ENCODE measurements around the gene HSFX4.
A peak's percentile ranks its signal among the peaks of the same experiment; 100 is the strongest.
"Not testable (repeated sequence)": the region's sequence is repeated elsewhere in the genome, so short reads cannot be mapped to it uniquely, and the experiment has no call there.

HSFX4 gene, protein sequence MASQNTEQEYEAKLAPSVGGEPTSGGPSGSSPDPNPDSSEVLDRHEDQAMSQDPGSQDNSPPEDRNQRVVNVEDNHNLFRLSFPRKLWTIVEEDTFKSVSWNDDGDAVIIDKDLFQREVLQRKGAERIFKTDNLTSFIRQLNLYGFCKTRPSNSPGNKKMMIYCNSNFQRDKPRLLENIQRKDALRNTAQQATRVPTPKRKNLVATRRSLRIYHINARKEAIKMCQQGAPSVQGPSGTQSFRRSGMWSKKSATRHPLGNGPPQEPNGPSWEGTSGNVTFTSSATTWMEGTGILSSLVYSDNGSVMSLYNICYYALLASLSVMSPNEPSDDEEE
- total RNA-seq: 0 reads per million in 2 donors

DNA sequence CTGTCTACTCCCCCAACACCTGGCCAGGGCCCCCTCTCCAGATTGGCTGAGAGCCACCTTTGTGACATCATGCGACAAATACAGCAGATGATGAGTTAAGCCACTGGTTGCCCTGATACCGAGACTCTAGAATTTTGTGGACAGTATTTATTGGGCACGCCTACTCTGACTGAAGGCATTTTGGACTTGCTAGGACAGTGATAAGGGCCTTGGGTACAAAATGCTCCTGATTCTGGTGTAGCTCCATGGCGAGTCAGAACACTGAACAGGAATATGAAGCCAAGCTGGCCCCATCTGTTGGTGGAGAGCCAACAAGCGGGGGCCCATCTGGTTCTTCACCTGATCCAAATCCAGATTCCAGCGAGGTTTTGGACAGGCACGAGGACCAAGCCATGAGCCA, at the start of gene HSFX4:
TSS of gene HSFX4 (plus strand) at position 174 of the 400 bp plus-strand sequence. CDS start at position 246, 72 bp downstream.
- not testable (repeated sequence) for DNase-seq

DNA sequence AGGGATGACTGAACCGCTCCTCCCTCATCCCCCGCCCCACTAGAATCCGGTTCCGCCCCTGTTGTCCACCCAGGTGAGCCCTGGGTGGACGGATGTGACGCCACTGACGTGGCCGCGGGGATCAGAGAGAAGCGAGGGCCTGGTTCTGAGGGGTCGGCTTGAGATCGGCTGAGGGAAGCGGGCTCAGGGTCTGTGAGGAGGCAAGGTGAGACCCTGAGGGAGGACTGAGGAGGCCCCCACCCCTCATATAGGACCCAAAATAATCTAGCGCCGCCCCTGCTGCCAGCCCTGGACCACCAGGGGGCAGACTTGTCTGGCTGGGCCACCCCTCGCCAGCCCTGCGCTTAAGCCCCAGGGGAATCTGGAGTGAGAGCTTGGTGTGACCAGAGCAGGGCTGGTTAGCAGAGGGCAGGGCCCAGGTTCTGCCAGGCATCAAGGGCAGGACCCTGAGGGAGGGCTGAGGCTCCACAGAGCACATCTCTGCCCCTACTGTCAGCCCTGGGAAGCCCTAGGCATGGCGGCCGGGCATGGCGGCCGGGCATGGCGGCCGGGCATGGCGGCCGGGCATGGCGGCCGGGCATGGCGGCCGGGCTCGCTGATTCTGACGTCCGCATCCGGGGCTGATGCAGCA, 48.2 kb upstream of the HSFX4 start, which contains the start of gene MAGEA8:
TSS of gene MAGEA8 (plus strand) at position 103 of the 631 bp plus-strand sequence. CDS start 3,090 bp downstream, outside the sequence.
- peak in 1 of 5 experiments; percentile 7 for DNase-seq

DNA sequence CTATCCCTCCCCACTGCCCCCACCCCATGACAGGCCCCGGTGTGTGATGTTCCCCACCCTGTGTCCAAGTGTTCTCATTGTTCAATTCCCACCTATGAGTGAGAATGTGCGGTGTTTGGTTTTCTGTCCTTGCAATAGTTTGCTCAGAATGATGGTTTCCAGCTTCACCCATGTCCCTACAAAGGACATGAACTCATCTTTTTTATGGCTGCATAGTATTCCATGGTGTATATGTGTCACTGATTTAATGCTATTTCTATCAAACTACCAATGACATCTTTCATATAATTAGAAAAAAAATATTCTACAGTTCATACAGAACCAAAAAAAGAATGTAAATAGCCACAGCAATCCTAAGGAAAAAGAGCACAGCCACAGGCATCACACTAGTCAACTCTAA, 38.5 kb upstream of the HSFX4 start:
- not testable (repeated sequence) for DNase-seq

DNA sequence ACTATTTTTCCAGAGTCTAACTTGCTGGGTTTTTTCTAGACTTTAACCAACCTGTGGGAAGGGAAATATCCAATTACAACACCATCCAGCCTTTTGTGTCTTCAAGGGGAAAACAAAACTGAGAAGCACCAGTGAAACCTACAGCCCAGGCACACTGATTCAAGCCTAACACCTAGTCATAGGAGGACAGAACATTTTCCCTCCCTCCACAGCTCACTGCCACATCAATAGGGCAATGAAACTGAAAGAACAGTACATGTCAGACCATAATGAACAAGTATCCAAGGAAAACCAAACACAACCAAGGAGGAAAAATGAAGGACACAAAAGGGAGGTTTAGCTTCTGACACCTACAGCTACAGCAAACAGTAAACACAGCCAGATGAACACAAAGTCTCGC, 30.8 kb upstream of the HSFX4 start:
- DNase-seq: no peak

DNA sequence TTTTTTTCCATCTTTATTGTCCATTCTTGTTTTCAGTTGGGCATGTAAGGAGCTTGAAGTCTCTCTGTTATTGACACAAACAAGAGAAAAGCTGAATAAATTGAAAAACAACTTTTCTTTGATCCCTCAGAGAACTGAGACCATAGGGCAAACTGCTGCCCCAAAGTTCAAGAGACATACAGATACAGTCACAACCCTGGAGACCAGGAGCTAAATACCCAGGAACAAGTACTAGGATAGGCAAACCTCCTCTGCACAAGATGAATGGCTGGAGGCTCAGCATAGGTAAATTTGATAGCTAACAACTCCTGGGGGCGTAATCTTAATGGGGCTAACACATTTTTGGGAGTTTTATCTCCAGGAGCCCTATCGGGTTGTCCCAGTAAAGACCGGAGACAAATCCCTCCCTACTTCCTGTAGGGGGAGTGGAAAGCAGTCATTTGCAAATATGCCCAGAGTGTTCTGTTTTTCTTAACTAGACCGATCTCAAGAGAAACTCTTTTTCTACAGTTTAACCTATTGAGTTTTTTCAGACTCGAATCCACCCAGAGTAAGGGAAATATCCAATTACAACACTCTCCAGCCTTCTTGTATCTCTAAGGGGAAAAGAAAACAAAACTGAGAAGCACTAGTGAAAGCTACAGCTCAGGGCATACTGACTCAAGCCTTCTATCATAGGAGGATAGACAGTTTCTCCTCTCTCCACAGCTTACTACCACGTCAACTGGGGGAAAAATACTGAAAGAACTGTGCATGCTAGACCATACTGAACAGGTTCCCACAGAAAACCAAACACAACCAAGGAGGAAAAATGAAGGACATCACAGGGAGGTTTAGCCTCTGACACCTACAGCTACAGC, 25.3 kb upstream of the HSFX4 start:
- DNase-seq: no peak

DNA sequence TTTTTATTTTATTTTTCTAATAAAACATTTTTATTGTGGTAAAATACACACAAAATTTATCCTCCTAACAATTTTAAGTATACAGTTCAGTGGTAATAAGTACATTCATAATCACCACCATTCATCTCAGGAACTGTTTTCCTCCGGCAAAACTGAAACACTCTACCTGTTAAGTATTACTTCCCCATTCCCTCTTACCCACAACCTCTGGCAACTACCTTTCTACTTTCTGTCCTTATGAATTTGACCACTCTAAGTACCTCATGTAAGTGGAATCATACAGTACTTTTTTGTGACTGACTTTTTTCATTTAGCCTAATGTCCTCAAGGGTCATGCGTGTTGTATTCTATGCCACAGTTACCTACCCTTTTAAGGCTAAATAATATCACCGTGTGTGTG, 21.1 kb upstream of the HSFX4 start:
- DNase-seq: no peak

DNA sequence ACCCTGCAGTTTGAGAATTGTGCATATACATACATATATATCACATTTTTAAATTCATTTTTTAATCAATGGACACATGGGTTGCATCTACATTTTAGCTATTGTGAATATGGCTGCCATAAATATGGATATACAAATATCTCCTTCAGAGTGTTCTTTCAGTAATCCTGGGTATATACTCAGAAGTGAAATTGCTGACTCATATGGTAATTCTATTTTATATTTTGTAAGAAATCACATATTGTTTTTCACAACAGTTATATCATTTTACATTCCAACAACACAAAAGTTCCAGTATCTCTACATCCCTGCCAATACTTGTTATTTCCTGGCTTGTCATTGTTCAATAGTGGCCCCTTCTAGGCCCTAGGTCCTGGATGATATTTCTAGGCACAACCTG, 20.6 kb upstream of the HSFX4 start:
- DNase-seq: no peak

DNA sequence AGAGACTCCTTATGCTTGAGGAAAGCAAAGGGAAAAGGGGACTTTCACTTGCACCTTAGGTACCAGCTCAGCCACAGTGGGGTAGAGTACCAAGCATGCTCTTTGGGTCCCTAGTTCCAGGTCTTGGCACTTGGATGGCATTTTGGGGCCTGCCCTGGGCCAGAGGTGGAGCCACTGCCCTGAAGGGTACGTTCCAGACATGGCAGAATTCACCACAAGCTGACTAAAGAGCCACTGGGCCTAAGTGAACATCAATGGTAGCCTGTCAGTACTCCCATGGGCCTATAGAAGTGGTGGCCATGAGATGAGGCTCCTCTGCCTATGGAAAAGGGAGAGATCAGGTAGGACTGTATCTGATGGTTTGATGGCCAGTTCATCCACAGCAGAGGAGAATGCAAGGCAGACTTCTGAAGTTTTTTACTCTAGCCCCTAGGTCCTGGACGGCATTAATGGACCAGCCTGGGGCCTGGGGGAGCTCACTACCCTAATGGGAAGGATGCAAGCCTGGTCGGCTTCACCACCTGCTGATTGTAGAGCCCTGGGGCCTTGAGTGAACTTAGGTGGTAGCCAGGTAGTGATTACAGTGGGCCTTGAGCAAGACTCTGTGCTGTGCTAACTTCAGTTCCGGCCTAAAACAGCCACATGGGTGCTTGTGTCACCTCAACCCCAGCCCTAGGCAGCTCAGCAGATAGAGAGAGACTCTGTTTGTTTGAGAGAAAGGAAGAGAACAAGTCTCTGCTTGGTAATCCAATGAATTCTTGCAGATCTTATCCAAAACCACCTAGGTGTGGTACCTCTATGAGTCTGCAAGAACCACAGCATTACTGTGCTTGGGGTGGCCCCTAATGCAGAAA, 19.8 kb upstream of the HSFX4 start:
- peak in 2 of 5 experiments; percentile 12 to 71 for DNase-seq

DNA sequence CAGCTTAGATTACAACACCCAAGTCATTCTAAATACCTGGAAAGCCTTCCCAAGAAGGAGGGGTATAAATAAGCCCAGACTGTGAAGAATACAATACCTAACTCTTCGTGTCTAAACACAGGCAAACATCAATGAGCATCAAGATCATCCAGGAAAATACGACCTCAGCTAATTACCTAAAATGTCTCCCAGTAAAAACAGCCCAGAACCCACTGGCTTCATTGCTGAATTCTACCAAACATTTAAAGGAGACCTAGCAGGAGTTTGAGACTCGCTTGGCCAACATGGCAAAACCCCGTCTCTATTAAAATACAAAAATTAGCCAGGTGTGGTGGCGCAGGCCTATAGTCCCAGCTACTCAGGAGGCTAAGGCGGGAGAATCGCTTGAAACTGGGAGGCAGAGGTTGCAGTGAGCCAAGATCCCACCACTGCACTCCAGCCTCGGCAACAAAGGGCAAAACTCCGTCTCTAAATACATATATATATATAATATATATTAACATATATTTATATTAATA, 19.1 kb upstream of the HSFX4 start:
- DNase-seq: no peak

DNA sequence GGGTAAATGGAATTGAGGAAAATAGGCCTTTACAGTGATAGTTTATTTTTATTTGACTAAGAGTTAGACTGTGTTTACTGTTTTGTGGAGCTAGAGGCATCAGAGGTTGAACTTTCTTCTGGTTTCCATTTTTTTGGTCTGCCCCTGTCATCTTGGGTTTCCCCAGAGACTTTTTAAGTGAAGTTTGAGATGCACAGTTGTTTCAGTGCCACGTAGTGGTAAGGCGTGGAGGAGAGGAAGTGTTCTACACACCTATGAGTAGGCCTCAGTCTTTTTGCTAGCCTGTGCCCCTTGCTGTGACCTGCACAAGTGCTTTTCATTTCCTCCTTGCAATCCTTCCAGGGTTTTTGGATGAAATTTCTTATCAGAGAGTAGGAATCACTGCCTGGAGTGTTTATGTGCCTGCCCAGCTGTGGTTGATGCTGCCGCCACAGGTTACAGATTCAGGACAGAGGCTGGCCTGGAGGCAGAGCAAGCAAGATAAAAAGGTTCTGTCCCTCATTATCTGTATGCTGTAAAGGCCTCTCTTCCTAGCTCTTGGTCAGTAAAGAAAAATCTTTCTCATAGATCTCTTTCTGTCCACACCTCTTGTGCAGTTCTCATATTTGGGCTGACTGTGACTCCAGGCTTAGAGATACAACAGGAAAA, 12.5 kb upstream of the HSFX4 start:
- peak in 1 of 5 experiments; percentile 62 for DNase-seq

DNA sequence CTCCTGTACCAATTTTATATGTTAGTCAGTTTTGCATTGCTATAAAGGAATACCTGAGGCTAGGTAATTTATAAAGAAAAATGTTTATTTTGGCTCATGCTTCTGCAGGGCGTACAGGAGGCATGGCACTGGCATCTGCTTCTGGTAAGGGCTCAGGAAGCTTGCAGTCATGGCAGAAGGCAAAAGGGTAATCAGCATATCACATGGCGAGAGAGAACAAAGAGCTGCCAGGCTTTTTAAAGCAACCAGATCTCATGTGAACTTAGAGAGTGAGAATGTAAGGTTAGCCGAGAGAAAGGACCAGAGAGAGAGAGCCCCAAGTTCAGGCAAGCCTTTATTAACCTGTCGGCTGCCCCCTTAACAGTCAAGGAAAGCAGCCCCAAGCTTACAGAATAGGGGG, 5.5 kb upstream of the HSFX4 start:
- DNase-seq: not testable (repeated sequence)

DNA sequence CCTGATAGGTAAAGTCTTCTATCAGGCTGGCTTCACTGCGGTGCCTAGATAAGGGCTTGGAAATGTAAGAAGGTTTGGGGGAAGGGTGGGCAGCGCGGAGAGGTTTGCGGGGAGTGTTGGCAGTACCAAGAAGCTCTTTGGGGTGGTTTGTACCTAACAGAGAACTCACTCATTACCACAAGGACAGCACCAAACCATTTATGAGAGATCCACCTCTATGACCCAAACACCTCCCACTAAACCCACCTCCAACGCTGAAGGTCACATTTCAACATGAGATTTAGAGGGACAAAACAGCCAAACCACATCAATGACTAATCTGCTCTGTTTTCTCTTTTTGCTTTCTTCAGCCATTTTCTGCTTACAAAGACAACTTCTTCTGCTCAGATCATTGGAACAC, 4.9 kb upstream of the HSFX4 start:
- DNase-seq: not testable (repeated sequence)

DNA sequence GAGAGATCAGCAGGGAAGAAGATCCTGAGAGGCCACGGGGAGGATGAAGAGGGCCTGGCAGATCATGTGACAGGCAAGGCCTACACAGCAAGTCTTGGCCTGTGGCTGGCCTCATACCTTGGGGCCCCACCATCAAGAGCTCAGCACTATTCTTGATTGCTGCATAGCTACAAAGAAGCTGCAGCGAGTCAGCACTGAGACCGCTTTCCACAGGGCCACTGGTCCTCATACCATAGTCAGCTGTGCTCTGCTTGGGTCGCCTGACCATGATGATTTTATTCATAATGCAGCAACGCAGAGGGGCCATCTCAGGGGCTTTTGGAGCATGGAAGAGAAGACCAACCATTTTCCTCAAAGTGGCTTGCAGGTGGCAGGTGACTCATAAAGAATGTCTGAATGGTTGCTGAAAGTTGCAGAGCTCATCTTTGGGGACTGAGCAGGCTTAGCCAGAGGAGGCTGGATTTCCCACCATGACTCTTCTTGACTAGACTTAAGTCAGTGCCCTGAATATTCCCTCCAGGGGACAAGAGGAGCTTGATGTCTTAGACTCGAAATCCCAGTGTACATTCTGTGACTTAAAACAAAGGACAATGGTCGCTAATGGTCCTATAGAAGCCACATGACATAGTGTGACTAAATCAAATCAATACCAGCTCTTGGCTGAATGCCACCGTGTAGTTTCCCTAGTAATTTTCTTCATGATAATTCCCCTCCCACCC, 2.0 kb upstream of the HSFX4 start:
- DNase-seq: not testable (repeated sequence)

DNA sequence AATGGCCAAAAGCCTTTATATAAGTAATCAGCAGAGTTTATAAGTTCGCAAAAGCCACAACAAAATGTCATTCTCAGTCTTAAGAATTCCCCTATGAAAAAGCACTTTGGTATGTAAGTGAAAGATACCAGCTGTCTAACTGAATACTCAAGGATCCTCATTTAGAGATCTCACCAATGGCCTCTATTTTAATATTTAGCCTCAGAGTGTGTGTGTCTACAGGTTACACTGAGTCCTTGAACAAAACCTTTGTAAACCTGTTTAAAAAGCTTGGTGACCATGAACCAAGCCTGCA, 1.5 kb upstream of the HSFX4 start:
- DNase-seq: not testable (repeated sequence)

DNA sequence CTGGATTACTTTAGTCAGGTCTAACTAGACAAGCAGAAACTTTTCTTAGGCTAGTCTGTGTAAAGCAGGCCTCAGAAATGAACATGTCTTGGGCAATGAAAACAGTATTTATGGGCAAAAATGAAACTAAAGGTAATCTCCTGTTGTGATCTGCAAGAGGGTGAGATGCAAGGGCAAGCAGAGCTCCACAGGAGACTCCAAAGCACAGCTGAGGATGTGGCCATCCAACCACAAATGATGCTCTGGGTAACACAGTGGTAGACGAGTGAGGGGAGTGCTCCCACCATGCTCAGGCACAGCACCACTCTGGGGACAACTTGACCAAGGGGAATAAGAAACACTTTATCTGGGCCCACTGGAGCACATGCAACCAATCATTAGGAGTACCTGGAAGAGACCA, 738 bp upstream of the HSFX4 start:
- DNase-seq: not testable (repeated sequence)

DNA sequence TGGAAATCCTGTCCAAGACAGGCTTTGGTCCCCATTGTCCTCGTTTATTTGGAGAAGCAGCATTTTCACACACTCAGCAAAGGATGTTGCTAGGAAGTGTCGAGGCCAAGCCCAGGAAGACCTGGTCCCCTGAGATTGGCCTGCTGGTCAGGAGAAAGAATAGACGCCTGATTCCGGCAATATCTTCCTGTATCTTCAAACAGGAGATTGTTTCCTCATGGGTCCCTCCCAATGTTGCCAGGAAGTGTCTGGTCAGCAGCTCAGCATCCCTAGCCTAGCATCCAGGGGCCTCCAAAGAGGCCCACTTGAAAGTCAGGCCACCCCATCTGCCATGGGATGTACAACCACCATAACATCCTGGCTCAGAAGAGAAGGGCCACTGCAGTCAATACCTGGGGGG, 2.0 kb downstream of the HSFX4 start:
- not testable (repeated sequence) for DNase-seq

DNA sequence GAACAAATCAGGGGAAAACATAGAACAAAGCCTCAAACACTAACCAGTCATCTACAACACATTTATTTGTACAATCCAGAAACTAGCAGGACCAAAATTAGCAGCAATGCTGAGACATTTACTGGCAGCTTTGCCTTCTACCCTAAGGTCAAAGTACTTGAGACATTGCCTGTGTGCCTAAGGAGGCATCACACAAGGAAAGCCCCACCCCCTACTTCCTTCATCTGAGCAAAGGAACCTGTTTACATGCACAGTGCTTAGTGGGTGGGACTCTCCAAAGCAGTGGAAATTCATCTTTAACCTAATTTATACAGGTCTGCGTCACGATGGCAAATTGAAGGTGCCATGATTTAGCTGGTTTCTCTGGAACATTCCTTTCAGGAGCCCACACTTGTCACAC, 2.8 kb downstream of the HSFX4 start:
- DNase-seq: not testable (repeated sequence)

DNA sequence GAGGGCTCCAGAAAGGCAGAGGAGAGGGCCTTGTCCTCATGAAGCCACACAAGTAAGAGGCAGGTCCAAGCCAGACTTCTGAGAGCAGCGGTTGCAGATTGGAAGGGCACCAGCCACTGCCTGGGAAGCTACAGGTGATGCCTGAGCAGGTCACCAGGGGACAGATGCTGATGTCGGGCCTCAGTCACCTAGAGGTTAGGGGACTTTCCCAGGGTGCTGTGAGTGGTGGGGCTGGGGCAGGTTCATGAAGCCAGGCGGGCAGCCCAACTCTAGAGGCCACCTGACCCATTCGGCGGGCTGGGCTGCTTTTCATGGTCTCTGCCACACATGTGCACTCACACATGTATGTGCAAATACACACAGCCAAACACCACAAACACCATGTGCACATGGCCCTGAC, 3.6 kb downstream of the HSFX4 start:
- DNase-seq: not testable (repeated sequence)

DNA sequence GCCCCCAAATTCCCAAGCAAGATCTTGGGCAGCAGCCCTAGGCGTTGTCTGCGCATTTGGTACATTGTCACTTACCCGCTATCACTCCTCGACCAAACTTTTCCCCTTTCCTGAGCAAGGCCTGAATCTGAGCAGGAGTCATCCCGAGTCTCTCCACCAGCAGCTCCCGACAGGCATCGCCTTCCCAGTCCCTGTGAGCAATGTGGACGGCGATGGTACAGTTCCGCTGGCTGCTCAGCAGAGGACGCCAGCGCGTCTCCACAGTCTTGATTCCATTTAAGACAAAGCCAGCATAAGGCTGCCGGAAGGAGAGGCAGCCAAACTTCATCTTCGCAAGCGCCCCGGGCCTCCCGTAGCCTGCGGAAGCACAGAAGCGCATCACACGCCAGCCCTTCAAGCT, 4.2 kb downstream of the HSFX4 start:
- DNase-seq: not testable (repeated sequence)

DNA sequence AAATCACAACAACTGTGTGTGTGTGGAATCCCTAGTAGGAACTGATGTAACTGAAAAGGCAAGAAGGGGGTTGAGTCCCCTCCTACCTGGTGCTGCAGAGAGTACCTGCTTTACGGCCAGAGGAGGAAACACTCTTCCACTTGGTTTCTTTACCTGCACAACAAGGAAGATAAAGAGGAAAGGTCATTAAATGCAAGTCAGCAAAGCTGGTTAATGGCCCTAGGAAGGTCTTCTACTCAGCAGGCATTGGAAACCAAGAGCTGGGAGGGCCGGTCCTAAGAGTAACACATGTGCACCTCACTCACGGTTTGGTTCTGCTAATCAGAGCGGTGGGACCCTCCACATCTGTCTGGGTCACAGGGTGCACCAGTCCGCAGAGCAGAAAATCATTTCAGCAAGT, 8.0 kb downstream of the HSFX4 start:
- DNase-seq: not testable (repeated sequence)

Data from T-helper 2 cell (primary cell).